ENCODE measurements around the gene CFAP61.

Gene CFAP61

GRCh38 chr20:20362774-20363433, 310.6 kb downstream of the CFAP61 start (continued):
- TF ChIP-seq ZNF692 (tag by site-specific recombination; IDR thresholded peaks at IDR 0.05) = peak; percentile 54; the same call in 1 of the 2 replicates
- no peak for TF ChIP-seq KLF7 (tag by site-specific recombination; IDR thresholded peaks at IDR 0.05; ENCODE audit: borderline replicate concordance)
- TF ChIP-seq MZF1 (tag by site-specific recombination; IDR thresholded peaks at IDR 0.05; ENCODE audit: borderline replicate concordance) = peak; percentile 52; the same call in 1 of the 2 replicates
- no peak for TF ChIP-seq ZNF221 (tag by site-specific recombination; IDR thresholded peaks at IDR 0.05; ENCODE audit: borderline replicate concordance)
- no peak for TF ChIP-seq ZNF580 (tag by site-specific recombination; IDR thresholded peaks at IDR 0.05)
- no peak for TF ChIP-seq ZFP41 (tag by site-specific recombination; IDR thresholded peaks at IDR 0.05; ENCODE audit: borderline replicate concordance)
- 0 out of 2 replicates have a peak, but pooled peaks have one; percentile 17 for TF ChIP-seq ZSCAN16 (tag by site-specific recombination; IDR thresholded peaks at IDR 0.05)
- TF ChIP-seq ZNF596 (tag by site-specific recombination; IDR thresholded peaks at IDR 0.05) = peak; percentile 69
- no peak for TF ChIP-seq ZIC2 (tag by site-specific recombination; IDR thresholded peaks at IDR 0.05)

GRCh38 chr20:20363434-20363798, 311.1 kb downstream of the CFAP61 start:
- H3K9me3 ChIP-seq (ENCODE audit: control insufficient read depth, insufficient read depth, low read depth, low read length) = no peaks in the 10 kb centered on the region
- peaks cover 11% of the 10 kb centered on the region; the same call in 1 of the 2 replicates for H3K4me1 ChIP-seq (ENCODE audit: control insufficient read depth, insufficient read depth, low read length)
- ChIA-PET CTCF (no interaction called here), POLR2A (no interaction called here)
- peak overlapping the region; percentile 14 for H3K4me3 ChIP-seq (ENCODE audit: low read depth, low read length)
- H3K27ac ChIP-seq (ENCODE audit: extremely low read depth, low read depth, low read length) = peak overlapping the region; percentile 16; the same call in 1 of the 2 replicates
- H3K36me3 ChIP-seq (ENCODE audit: control insufficient read depth in 2 of 2, insufficient read depth in 1 of 2, low read length in 2 of 2) = no peaks in the 10 kb centered on the region
- TF ChIP-seq ZNF211 (tag by site-specific recombination; IDR thresholded peaks at IDR 0.05; ENCODE audit: low read depth) (no peak), ZNF791 (tag by site-specific recombination; IDR thresholded peaks at IDR 0.05) (no peak), ZBTB49 (tag by site-specific recombination; IDR thresholded peaks at IDR 0.05; ENCODE audit: low read depth) (no peak), PATZ1 (tag by site-specific recombination; IDR thresholded peaks at IDR 0.05) (peak; percentile 67), ZNF350 (tag by site-specific recombination; IDR thresholded peaks at IDR 0.05) (no peak), GFI1B (tag by site-specific recombination; IDR thresholded peaks at IDR 0.05) (no peak), ZFHX2 (tag by site-specific recombination; conservative IDR thresholded peaks at IDR 0.05) (peak; percentile 84), ZNF266 (tag by site-specific recombination; IDR thresholded peaks at IDR 0.05; ENCODE audit: low read depth) (no peak), ZNF837 (tag by site-specific recombination; IDR thresholded peaks at IDR 0.05) (no peak), ZNF341 (tag by site-specific recombination; IDR thresholded peaks at IDR 0.05; ENCODE audit: low read depth) (peak; percentile 84), EGR2 (tag by site-specific recombination; IDR thresholded peaks at IDR 0.05; ENCODE audit: low read depth) (peak; percentile 91), ZNF398 (tag by site-specific recombination; IDR thresholded peaks at IDR 0.05) (peak; percentile 80), FEZF1 (tag by site-specific recombination; IDR thresholded peaks at IDR 0.05) (no peak), KLF16 (tag by site-specific recombination; IDR thresholded peaks at IDR 0.05) (no peak), ZNF610 (tag by site-specific recombination; IDR thresholded peaks at IDR 0.05; ENCODE audit: borderline replicate concordance) (peak; percentile 38; the same call in 1 of the 2 replicates), HOXA7 (CRISPR knock-in tag; IDR thresholded peaks at IDR 0.05; ENCODE audit: borderline replicate concordance) (no peak), ZNF184 (tag by site-specific recombination; IDR thresholded peaks at IDR 0.05) (no peak), IKZF3 (tag by site-specific recombination; IDR thresholded peaks at IDR 0.05) (no peak), ELK4 (IDR thresholded peaks at IDR 0.05; ENCODE audit: borderline replicate concordance, low read depth, low read length) (no peak)
